Activated T-helper 1 cell treated with Interleukin-2 at 50 U/mL for 16 hours (primary cell): ENCODE measurements around the gene SP4.

Source experiments
- DNase-seq: peaks from one replicate; pipeline ENCODE4 v3.0.0-alpha.2; 2020; ENCODE audit warnings: low read depth

Gene SP4

GRCh38 chr7:21443149-21443841 is 15.4 kb downstream of the SP4 start:
- DNase-seq, result no peak

GRCh38 chr7:21448974-21449373 is 21.1 kb downstream of the SP4 start:
- no peak for DNase-seq

- no peak for DNase-seq
Measured at GRCh38 chr7:21450076-21450475, 22.2 kb downstream of the SP4 start.

- no peak for DNase-seq
Measured at GRCh38 chr7:21450941-21451340, 23.1 kb downstream of the SP4 start.

GRCh38 chr7:21454182-21454581 is 26.3 kb downstream of the SP4 start:
- no peak for DNase-seq

GRCh38 chr7:21454906-21455305 is 27.0 kb downstream of the SP4 start:
- DNase-seq, result no peak

GRCh38 chr7:21461282-21461681 is 33.4 kb downstream of the SP4 start:
- no peak for DNase-seq

GRCh38 chr7:21462081-21462480 is 34.2 kb downstream of the SP4 start:
- DNase-seq, result no peak

- no peak for DNase-seq
Measured at GRCh38 chr7:21463524-21463923, 35.6 kb downstream of the SP4 start.

- no peak for DNase-seq
Measured at GRCh38 chr7:21468969-21469368, 41.1 kb downstream of the SP4 start.

GRCh38 chr7:21469894-21470293 is 42.0 kb downstream of the SP4 start:
- DNase-seq, result no peak

GRCh38 chr7:21472029-21472428 is 44.1 kb downstream of the SP4 start:
- DNase-seq, result no peak

- no peak for DNase-seq
Measured at GRCh38 chr7:21476429-21476828, 48.5 kb downstream of the SP4 start.

- no peak for DNase-seq
Measured at GRCh38 chr7:21480693-21481403, 53.0 kb downstream of the SP4 start.

- no peak for DNase-seq
Measured at GRCh38 chr7:21486511-21486910, 58.6 kb downstream of the SP4 start.

- DNase-seq, result no peak
Measured at GRCh38 chr7:21495731-21496130, 67.8 kb downstream of the SP4 start.

- DNase-seq, result no peak
Measured at GRCh38 chr7:21497072-21497471, 69.2 kb downstream of the SP4 start.

GRCh38 chr7:21500117-21500832 is 72.4 kb downstream of the SP4 start:
- no peak for DNase-seq

- DNase-seq, result no peak
Measured at GRCh38 chr7:21504021-21504420, 76.1 kb downstream of the SP4 start.

- DNase-seq, result no peak
Measured at GRCh38 chr7:21507627-21508343, 79.9 kb downstream of the SP4 start.

GRCh38 chr7:21508538-21508937 is 80.7 kb downstream of the SP4 start:
- no peak for DNase-seq

- no peak for DNase-seq
Measured at GRCh38 chr7:21514062-21514461, 86.2 kb downstream of the SP4 start.

- no peak for DNase-seq
Measured at GRCh38 chr7:21524680-21525079, 96.8 kb downstream of the SP4 start.
